Middle frontal gyrus (tissue), 1 donor: Measurements from ENCODE around the gene CACYBP.
"Not testable (repeated sequence)": the region's sequence is repeated elsewhere in the genome, so short reads cannot be mapped to it uniquely, and the experiment has no call there.

Experiments used
- DNase-seq: peaks from one replicate; pipeline ENCODE4 v3.0.0-alpha.2; 2015; ENCODE audit warnings: low spot score; ENCODE audit errors: extremely low spot score

Gene CACYBP

GRCh38 chr1:175005085-175005783 lies 5.5 kb downstream of the CACYBP start:
- no peak for DNase-seq

- DNase-seq = no peak
Measured at GRCh38 chr1:175009532-175009931, 9.8 kb downstream of the CACYBP start.

GRCh38 chr1:175013445-175013844 lies 13.7 kb downstream of the CACYBP start:
- DNase-seq = no peak

GRCh38 chr1:175015243-175015642 lies 15.5 kb downstream of the CACYBP start:
- no peak for DNase-seq

GRCh38 chr1:175019524-175019923 lies 19.8 kb downstream of the CACYBP start:
- DNase-seq = no peak

GRCh38 chr1:175023043-175023921 lies 23.5 kb downstream of the CACYBP start, which contains the start of gene MRPS14:
MRPS14 (minus strand) TSS chr1:175023425; CDS start chr1:175023408, 17 bp downstream.
- peak; percentile 95 for DNase-seq

DNA sequence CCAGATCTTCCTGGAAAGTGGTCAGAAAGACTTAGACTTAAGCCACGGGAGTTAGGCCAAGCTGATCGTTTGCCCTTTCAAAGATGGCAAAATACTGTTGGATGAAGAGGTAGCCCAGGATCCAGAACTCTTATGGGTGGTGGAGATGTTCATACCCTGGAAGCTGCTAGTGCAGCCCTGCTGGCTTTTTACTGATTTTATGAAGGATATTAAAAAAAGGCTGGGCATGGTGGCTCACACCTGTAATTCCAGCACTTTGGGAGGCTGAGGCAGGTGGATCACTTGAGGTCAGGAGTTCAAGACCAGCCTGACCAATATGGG lies 24.1 kb downstream of the CACYBP start:
- not testable (repeated sequence) for DNase-seq

DNA sequence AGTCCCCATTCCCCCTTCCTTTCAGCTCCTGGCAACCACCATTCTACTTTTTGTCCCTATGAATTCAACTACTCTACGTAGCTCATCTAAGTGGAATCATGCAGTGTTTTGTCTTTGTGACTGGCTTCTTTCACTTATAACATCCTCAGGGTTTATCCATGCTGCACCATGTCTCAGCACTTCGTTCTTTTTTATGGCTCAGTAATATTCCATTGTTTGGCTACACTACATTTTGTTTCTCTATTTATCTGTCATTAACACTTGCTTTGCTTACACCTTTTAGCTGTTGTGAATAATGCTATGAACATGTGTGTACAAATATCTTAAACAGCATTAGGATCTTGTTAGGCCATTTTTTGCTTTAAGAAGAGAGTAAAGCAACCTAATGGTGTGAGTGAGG lies 25.0 kb downstream of the CACYBP start:
- no peak for DNase-seq

- DNase-seq = no peak
Measured at GRCh38 chr1:175033953-175034352, 34.2 kb downstream of the CACYBP start.

GRCh38 chr1:175034775-175035174 lies 35.0 kb downstream of the CACYBP start:
- no peak for DNase-seq

GRCh38 chr1:175035865-175036264 lies 36.1 kb downstream of the CACYBP start:
- DNase-seq = no peak

DNA sequence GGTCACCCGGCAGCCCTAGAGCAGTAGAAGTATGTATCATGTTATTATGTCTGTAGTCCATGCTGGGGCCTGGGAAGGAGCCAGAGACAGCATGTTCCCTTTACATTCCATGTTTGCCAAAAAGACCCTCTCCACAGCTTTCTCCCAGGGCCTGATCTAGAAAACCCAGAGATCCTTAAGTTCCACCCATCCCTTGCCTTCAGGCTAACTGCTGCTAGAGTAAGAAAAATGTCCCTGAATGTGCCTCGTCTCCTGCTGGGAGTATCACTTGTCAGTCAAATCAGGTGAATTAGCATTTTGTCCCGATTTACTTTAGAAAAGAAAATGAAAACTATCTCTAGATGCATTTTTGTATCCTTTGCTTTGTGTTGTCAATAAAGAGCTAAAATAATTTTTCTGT lies 36.7 kb downstream of the CACYBP start:
- no peak for DNase-seq

- no peak for DNase-seq
Measured at GRCh38 chr1:175037416-175037815, 37.7 kb downstream of the CACYBP start.

GRCh38 chr1:175040324-175040879 lies 40.7 kb downstream of the CACYBP start:
- DNase-seq = no peak

DNA sequence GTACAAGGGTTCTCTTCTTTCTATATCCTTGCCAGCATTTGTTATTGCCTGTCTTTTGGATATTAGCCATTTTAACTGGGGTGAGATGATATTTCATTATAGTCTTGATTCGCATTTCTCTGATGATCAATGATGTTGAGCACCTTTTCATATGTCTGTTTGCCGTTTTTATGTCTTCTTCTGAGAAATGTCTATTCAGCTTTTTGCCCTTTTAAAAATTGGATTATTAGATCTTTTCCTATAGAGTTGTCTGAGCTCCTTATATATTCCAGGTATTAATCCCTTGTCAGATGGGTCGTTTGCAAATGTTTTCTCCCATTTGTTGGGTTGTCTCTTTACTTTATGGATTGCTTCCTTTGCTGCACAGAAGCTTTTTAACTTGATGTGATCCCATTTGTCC lies 42.9 kb downstream of the CACYBP start:
- DNase-seq = no peak

DNA sequence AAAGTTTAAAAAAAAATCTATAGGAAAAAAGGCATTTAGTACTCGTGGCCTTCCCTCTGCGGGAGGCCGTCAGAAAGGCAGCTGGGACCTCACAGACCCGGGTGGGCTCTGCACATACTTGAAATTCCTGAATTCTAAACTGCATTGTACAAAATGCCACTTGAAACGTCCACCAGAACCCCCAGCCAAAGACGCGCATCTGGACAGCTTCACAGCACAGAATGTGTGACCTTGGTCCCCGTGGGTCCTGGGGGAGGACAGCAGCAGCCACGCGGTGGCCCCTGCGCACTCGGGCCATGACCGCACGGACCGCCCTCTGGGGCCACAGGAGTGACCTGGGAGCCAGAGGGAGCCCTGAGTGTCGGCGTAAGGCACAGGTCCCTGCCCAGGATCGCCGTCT lies 44.1 kb downstream of the CACYBP start:
- no peak for DNase-seq

GRCh38 chr1:175044591-175044990 lies 44.8 kb downstream of the CACYBP start:
- DNase-seq = not testable (repeated sequence)

- no peak for DNase-seq
Measured at GRCh38 chr1:175045097-175045496, 45.4 kb downstream of the CACYBP start.

DNA sequence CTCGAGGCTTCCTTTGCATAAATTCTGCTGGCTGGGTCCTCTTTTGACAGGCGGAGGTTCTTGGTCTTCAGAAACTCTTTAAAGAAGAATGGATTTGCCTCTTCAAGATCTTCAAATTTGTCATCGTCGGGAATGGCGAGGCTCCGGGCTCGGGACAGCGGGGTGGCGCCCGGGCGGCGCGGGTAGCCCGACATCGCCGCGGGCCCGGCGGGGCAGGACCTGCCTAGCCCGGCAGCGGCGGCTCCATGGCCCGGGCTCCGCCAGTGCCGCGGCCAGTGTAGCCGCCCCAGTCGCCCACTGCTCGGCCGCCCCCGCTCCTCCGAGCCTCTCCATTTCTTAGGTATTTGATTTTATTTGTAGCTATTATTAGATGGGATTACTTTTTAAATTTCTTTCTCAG lies 45.8 kb downstream of the CACYBP start:
- no peak for DNase-seq

DNA sequence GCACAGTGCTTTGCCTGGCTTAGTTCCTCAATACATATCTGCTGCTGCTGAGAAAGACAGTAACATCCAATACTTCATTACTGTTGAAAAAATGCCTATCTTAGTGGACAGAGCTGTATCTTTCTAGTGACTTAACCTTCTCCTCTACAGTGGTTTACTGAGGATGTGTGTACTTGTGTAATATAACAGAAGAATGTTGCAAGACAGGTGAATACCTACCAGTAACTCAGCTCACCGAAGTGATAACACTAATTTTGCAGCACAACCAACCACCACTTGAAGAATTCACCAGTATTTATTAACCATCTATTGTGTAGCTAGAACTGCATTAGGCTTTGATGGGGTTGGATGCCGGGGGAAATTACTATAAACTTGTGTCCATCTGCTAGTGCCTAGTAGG lies 51.2 kb downstream of the CACYBP start:
- no peak for DNase-seq

DNA sequence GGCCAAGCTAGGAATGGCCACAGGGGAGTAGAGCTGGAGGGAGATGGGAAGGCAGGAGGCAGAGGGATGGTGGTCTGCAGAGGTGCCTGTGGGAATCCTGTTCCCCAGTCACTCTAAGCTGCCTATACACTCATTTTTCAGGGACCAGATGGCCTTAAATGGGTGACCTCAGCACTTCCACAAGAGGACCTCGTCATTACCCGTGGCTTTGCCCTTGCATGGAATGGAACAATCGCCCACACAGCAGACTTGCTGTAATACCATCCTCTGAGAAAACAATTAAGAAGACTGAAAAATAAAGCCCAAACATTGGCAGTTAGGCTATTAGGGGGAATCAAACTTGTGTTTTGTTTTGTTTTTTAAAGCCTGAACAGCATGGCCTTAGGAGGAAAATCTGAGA lies 55.0 kb downstream of the CACYBP start:
- DNase-seq = no peak
